Smooth muscle cell (in vitro differentiated cells): ENCODE measurements around the gene GLB1L2. TPM values are rescaled to one million over a fixed set of nuclear protein-coding genes. Genes with fewer than 3 reads are reported as not detected.

Experiments
- DNase-seq: peaks from one replicate; lab custom pipeline; 2025; ENCODE audit not compliant: unreplicated experiment; lab: John Stamatoyannopoulos, UW
- H2AFZ ChIP-seq: fragments of 200-600 bp; sonication (generic); 2 replicates; pipeline ENCODE4 v1.6.0; 2016; ENCODE audit warnings: antibody characterized with exemption, low read depth, mild to moderate bottlenecking
- H3F3A ChIP-seq: fragments of 200-600 bp; sonication (generic); 2 replicates; pipeline ENCODE4 v1.6.0; 2017; ENCODE audit warnings: antibody characterized with exemption, low read depth
- H3K27ac ChIP-seq: fragments of 200-600 bp; sonication (generic); 2 replicates; pipeline ENCODE4 v1.5.1; 2016; ENCODE audit warnings: low read depth, mild to moderate bottlenecking
- H3K27me3 ChIP-seq: fragments of 200-600 bp; sonication (generic); 2 replicates; pipeline ENCODE4 v1.6.1; 2016; ENCODE audit warnings: low read depth, mild to moderate bottlenecking
- H3K36me3 ChIP-seq: fragments of 200-600 bp; sonication (generic); 2 replicates; pipeline ENCODE4 v1.5.1; 2016; ENCODE audit warnings: low read depth
- H3K4me1 ChIP-seq: fragments of 200-600 bp; sonication (generic); 2 replicates; pipeline ENCODE4 v1.5.1; 2016; ENCODE audit warnings: low read depth
- H3K4me2 ChIP-seq: fragments of 200-600 bp; sonication (generic); 2 replicates; pipeline ENCODE4 v1.6.0; 2016; ENCODE audit warnings: mild to moderate bottlenecking
- H3K4me3 ChIP-seq: fragments of 200-600 bp; sonication (generic); 2 replicates; pipeline ENCODE4 v1.5.1; 2016; ENCODE audit warnings: mild to moderate bottlenecking
- H3K79me2 ChIP-seq: fragments of 200-600 bp; sonication (generic); 2 replicates; pipeline ENCODE4 v1.6.0; 2016; ENCODE audit warnings: low read depth, mild to moderate bottlenecking
- H3K9ac ChIP-seq: fragments of 200-600 bp; sonication (generic); 2 replicates; pipeline ENCODE4 v1.6.0; 2016; ENCODE audit warnings: low read depth
- H3K9me3 ChIP-seq: fragments of 200-600 bp; sonication (generic); replicated peaks from 2 replicates; pipeline ENCODE4 v1.5.1; 2016; ENCODE audit warnings: low read depth
- H4K20me1 ChIP-seq: fragments of 200-600 bp; sonication (generic); 2 replicates; pipeline ENCODE4 v1.6.0; 2016; ENCODE audit warnings: low read depth
- CTCF ChIP-seq: fragments of 200-600 bp; sonication (generic); IDR thresholded peaks from 2 replicates; pipeline ENCODE4 v1.5.1; 2017; ENCODE audit warnings: borderline replicate concordance, mild to moderate bottlenecking, antibody characterized with exemption; ENCODE audit not compliant: insufficient read depth, poor library complexity, severe bottlenecking
- WGBS: methylation state at CpG from one replicate; pipeline ENCODE4 v1.1.7; 2016; ENCODE audit warnings: low lambda C conversion rate; 5-methylcytosine and 5-hydroxymethylcytosine counted together
- polyA plus RNA-seq: library from polyadenylated mRNA; unstranded; fragments of >200 nt; fragmentation: Nextera tagmentation; extraction: Ambion mirVana; gene quantifications from 2 replicates; pipeline ENCODE4 v1.2.1, GENCODE V29; 2016
- total RNA-seq: library from RNA; depleted of rRNA; stranded (reverse); fragments of >200 nt; gene quantifications from 2 replicates; pipeline ENCODE4 v1.2.3, GENCODE V29; 2014

Gene GLB1L2
- total and polyA plus RNA-seq, 2 experiments from 2014 or later: 0.40 to 0.83 TPM

DNA sequence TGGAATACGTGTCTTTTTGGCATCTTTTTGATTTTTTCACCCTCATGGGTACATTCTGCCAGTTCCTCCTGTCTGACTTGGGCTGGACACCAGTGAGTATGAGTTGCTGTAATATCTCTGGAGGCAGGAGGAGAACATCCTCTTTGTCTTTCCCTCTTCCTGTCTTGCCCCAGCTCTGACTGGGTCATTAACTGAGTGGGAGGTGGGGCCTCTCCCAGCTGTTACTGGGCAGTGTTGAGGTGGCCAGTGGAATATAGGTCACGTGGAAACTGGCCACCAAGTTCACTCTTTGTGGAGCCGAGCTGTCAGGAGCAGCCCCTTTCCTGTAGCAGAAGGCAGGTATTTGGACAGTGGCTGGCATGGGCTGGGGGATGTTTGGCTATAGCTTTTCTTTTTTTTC lies 2.2 kb downstream of the GLB1L2 start:
- WGBS: 80% methylated on average over 3 of the region's 3 CpGs
- Histone ChIP-seq H3K4me2 (no peak overlapping the region), H3K4me1 (peaks cover 6% of the 10 kb centered on the region), H3K36me3 (no peaks in the 10 kb centered on the region), H3K9ac (no peak overlapping the region), H3K27ac (no peak overlapping the region), H3K27me3 (peaks cover 18% of the 10 kb centered on the region), H4K20me1 (no peaks in the 10 kb centered on the region), H3F3A (no peaks in the 10 kb centered on the region), H3K9me3 (no peaks in the 10 kb centered on the region), H3K4me3 (no peak overlapping the region), H2AFZ (no peak overlapping the region), H3K79me2 (no peaks in the 10 kb centered on the region)
- TF ChIP-seq CTCF: no peak
- no peak for DNase-seq

DNA sequence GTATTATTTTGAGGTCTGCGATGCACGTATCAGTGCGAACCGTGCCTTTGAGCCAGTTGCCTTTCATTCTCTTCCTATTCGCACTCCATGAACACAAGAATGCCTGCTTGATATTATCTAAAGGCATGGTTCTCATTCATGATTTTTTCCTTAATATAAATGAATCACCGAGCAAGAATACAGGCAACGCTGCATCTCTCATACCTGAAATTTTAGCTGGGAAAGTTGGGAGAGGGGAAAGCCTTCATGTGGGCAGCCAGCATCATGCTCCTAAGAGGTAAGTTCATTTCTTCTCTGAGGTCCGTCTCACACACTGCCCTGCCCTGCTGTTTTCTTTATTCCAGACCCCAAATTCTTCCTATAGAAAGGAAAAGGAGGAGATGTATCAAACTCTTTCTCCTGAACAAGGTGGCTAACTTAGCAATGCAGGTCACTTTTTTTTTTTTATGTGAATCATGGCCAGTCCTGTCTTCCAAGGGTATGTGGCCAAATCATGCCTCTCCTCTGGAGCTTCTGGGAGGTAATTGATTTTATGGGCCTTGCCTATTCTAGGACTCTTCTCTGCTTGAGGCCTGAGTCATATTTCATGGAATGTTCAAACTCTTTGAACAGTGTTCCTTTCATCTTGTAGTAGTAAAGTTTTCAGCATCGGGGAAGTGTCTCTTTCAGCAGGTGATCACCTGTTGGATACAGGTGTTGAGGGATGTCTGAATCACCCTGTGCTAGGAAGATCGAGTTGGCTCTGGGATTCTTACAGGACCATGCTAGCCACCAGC lies 3.2 kb downstream of the GLB1L2 start:
- no peak overlapping the region for H3K9ac ChIP-seq
- H2AFZ ChIP-seq: no peak overlapping the region
- no peaks in the 10 kb centered on the region for H3F3A ChIP-seq
- H3K9me3 ChIP-seq: no peaks in the 10 kb centered on the region
- no peak for DNase-seq
- H3K4me3 ChIP-seq: no peak overlapping the region
- 89% methylated on average over 10 of the region's 10 CpGs for WGBS
- H3K27ac ChIP-seq: no peak overlapping the region
- no peak overlapping the region for H3K4me2 ChIP-seq
- H3K36me3 ChIP-seq: no peaks in the 10 kb centered on the region
- H4K20me1 ChIP-seq: no peaks in the 10 kb centered on the region
- H3K4me1 ChIP-seq: peaks cover 6% of the 10 kb centered on the region
- H3K27me3 ChIP-seq: peaks cover 18% of the 10 kb centered on the region
- no peak for TF ChIP-seq CTCF
- no peaks in the 10 kb centered on the region for H3K79me2 ChIP-seq

- H3K9ac ChIP-seq: no peak overlapping the region
- 89% methylated on average over 4 of the region's 4 CpGs for WGBS
- no peaks in the 10 kb centered on the region for H4K20me1 ChIP-seq
- no peaks in the 10 kb centered on the region for H3K4me1 ChIP-seq
- no peak overlapping the region for H3K4me3 ChIP-seq
- H3K27me3 ChIP-seq: peaks cover 15% of the 10 kb centered on the region
- DNase-seq: no peak
- H3F3A ChIP-seq: no peaks in the 10 kb centered on the region
- TF ChIP-seq CTCF: no peak
- H3K79me2 ChIP-seq: no peaks in the 10 kb centered on the region
- H2AFZ ChIP-seq: no peak overlapping the region
- H3K27ac ChIP-seq: no peak overlapping the region
- no peak overlapping the region for H3K4me2 ChIP-seq
- no peaks in the 10 kb centered on the region for H3K9me3 ChIP-seq
- H3K36me3 ChIP-seq: no peaks in the 10 kb centered on the region
Observed at GRCh38 chr11:134337051-134337450, 5.3 kb downstream of the GLB1L2 start.

DNA sequence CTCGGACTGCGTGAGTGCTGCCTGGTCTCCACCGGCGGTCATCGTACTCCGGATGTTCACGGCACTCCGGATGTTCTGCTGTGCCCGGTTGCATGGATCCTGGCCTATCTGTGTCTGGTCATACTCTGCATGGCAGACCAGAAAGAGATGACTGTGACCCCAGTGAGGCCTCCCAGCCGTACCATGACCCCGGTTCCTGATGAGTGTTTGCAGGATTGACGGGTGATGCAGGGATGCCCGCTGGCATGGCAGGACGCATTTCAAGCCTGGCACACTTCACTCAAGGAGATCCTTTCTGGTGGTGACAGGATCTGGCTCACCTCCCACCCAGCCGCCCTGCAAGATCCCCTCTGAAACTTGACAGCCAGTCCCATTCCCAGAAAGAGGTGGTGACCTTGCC lies 6.3 kb downstream of the GLB1L2 start:
- WGBS: 90% methylated on average over 15 of the region's 15 CpGs
- Histone ChIP-seq H3K36me3 (no peaks in the 10 kb centered on the region), H2AFZ (no peak overlapping the region), H3K27me3 (peaks cover 5% of the 10 kb centered on the region), H3K9me3 (no peaks in the 10 kb centered on the region), H3K9ac (no peak overlapping the region), H3K27ac (no peak overlapping the region), H3K79me2 (no peaks in the 10 kb centered on the region), H3K4me2 (no peak overlapping the region), H3K4me1 (no peaks in the 10 kb centered on the region), H3F3A (no peaks in the 10 kb centered on the region), H4K20me1 (no peaks in the 10 kb centered on the region), H3K4me3 (no peak overlapping the region)
- TF ChIP-seq CTCF: no peak
- DNase-seq: no peak
